ENCODE measurements around the gene ZNF668.

- TF ChIP-seq CTCF (IDR thresholded peaks at IDR 0.05) (no peak), POLR2A (IDR thresholded peaks at IDR 0.05) (no peak)
These were observed 35.6 kb upstream of the ZNF668 start for GRCh38 chr16:31109622-31110021.
